ENCODE data around the gene AKAP3. TPM values are rescaled to one million over a fixed set of nuclear protein-coding genes. Genes with fewer than 3 reads are reported as not detected.

The AKAP3 gene
- 1 to 10 TPM in 5 of 12 donors, under 1 TPM in 5, not detected in 2; 0.76 to 1.4 (median 1.0) TPM for polyA plus RNA-seq (ENCODE audit: insufficient read length in 12 of 12)
- long read RNA-seq, donor 1, partial matches to known transcripts: 6 of 6 reads
- long read RNA-seq, donor 1, other reads (novel, unspliced or antisense): 0 of 6 reads
- long read RNA-seq, donor 2, partial matches to known transcripts: 64 of 117 reads
- long read RNA-seq, donor 2, other reads (novel, unspliced or antisense): 53 of 117 reads
- long read RNA-seq, donor 3: 0 reads
- long read RNA-seq, donor 4: 0 reads
- long read RNA-seq, donor 5: 0 reads
- long read RNA-seq, donor 6: 0 reads
- long read RNA-seq, donor 7: 0 reads
- long read RNA-seq, donor 8: 0 reads
- long read RNA-seq, donor 9: 0 reads
- long read RNA-seq, donor 10, partial matches to known transcripts: 31 of 67 reads
- long read RNA-seq, donor 10, other reads (novel, unspliced or antisense): 36 of 67 reads
- long read RNA-seq, donor 11: 0 reads

- DNase-seq: peak; percentile 91
These were observed at the start of gene AKAP3, which contains the start of gene NDUFA9 for GRCh38 chr12:4648501-4649357. Gene AKAP3 (minus strand): TSS chr12:4649051. CDS start chr12:4638196, 10,855 bp downstream. Gene NDUFA9 (plus strand): TSS chr12:4649114. CDS start chr12:4649127, 13 bp downstream.

GRCh38 chr12:4690760-4691159, 41.9 kb upstream of the AKAP3 start:
- no peak for DNase-seq

GRCh38 chr12:4685317-4685716, 36.5 kb upstream of the AKAP3 start:
- DNase-seq: no peak

- no peak for DNase-seq
These were observed 32.9 kb upstream of the AKAP3 start for GRCh38 chr12:4681732-4682131.

GRCh38 chr12:4679711-4680110, 30.9 kb upstream of the AKAP3 start:
- no peak for DNase-seq

- DNase-seq: no peak
These were observed 16.4 kb upstream of the AKAP3 start for GRCh38 chr12:4665236-4665635.

- DNase-seq: no peak
These were observed 15.2 kb upstream of the AKAP3 start for GRCh38 chr12:4663971-4664505.

GRCh38 chr12:4653691-4654090, 4.8 kb upstream of the AKAP3 start:
- DNase-seq: no peak

- DNase-seq: no peak
These were observed 4.4 kb upstream of the AKAP3 start for GRCh38 chr12:4653257-4653656.

- DNase-seq: no peak
These were observed 459 bp upstream of the AKAP3 start for GRCh38 chr12:4649358-4649661.

- DNase-seq: no peak
These were observed 749 bp downstream of the AKAP3 start for GRCh38 chr12:4648104-4648500.

- DNase-seq: no peak
These were observed 3.8 kb downstream of the AKAP3 start for GRCh38 chr12:4645023-4645422.

- no peak for DNase-seq
These were observed 5.1 kb downstream of the AKAP3 start for GRCh38 chr12:4643747-4644146.

GRCh38 chr12:4630262-4630661, 18.6 kb downstream of the AKAP3 start:
- no peak for DNase-seq

GRCh38 chr12:4628406-4628805, 20.4 kb downstream of the AKAP3 start:
- no peak for DNase-seq

GRCh38 chr12:4626543-4626942, 22.3 kb downstream of the AKAP3 start:
- DNase-seq: no peak

- no peak for DNase-seq
These were observed 27.3 kb downstream of the AKAP3 start for GRCh38 chr12:4621511-4621910.

- no peak for DNase-seq
These were observed 33.2 kb downstream of the AKAP3 start for GRCh38 chr12:4615667-4616066.

- no peak for DNase-seq
These were observed 38.4 kb downstream of the AKAP3 start for GRCh38 chr12:4610481-4610880.

- DNase-seq: no peak
These were observed 39.8 kb downstream of the AKAP3 start for GRCh38 chr12:4609071-4609470.

GRCh38 chr12:4607056-4607455, 41.8 kb downstream of the AKAP3 start:
- DNase-seq: no peak

- DNase-seq: peak; percentile 53
These were observed 44.1 kb downstream of the AKAP3 start for GRCh38 chr12:4604684-4605193.

Measured in muscle of arm (tissue), 14 donors.